Stromal cell of bone marrow (primary cell): ENCODE data around the gene PKD1L1.
"Not testable (repeated sequence)": the region's sequence is repeated elsewhere in the genome, so short reads cannot be mapped to it uniquely, and the experiment has no call there.

ENCODE experiments used
- DNase-seq: peaks from one replicate; pipeline ENCODE4 v3.0.0-alpha.2; 2012; ENCODE audit warnings: low read depth

PKD1L1 gene

GRCh38 chr7:47937065-47937687, 11.1 kb downstream of the PKD1L1 start:
- no peak for DNase-seq

- DNase-seq = no peak
Measured at GRCh38 chr7:47936323-47936722, 11.9 kb downstream of the PKD1L1 start.

GRCh38 chr7:47935336-47935735, 12.9 kb downstream of the PKD1L1 start:
- DNase-seq = no peak

- no peak for DNase-seq
Measured at GRCh38 chr7:47934831-47935230, 13.4 kb downstream of the PKD1L1 start.

- no peak for DNase-seq
Measured at GRCh38 chr7:47933215-47933614, 15.1 kb downstream of the PKD1L1 start.

- DNase-seq = no peak
Measured at GRCh38 chr7:47932466-47933037, 15.7 kb downstream of the PKD1L1 start.

GRCh38 chr7:47932016-47932415, 16.2 kb downstream of the PKD1L1 start:
- peak; percentile 61 for DNase-seq

GRCh38 chr7:47931005-47932004, 17.0 kb downstream of the PKD1L1 start:
- DNase-seq = peak; percentile 59

GRCh38 chr7:47924266-47924665, 24.0 kb downstream of the PKD1L1 start:
- no peak for DNase-seq

GRCh38 chr7:47923081-47923875, 25.0 kb downstream of the PKD1L1 start:
- DNase-seq = not testable (repeated sequence)

GRCh38 chr7:47916514-47916913, 31.8 kb downstream of the PKD1L1 start:
- not testable (repeated sequence) for DNase-seq

GRCh38 chr7:47915616-47915976, 32.7 kb downstream of the PKD1L1 start:
- DNase-seq = no peak

GRCh38 chr7:47914717-47915615, 33.3 kb downstream of the PKD1L1 start:
- no peak for DNase-seq

- DNase-seq = no peak
Measured at GRCh38 chr7:47912332-47912731, 35.9 kb downstream of the PKD1L1 start.

GRCh38 chr7:47908720-47909119, 39.5 kb downstream of the PKD1L1 start:
- DNase-seq = no peak

- DNase-seq = no peak
Measured at GRCh38 chr7:47907981-47908616, 40.2 kb downstream of the PKD1L1 start.

- no peak for DNase-seq
Measured at GRCh38 chr7:47906883-47907282, 41.4 kb downstream of the PKD1L1 start.

- no peak for DNase-seq
Measured at GRCh38 chr7:47905076-47905920, 43.0 kb downstream of the PKD1L1 start.

GRCh38 chr7:47902013-47902412, 46.3 kb downstream of the PKD1L1 start:
- DNase-seq = no peak

- peak; percentile 9 for DNase-seq
Measured at GRCh38 chr7:47901542-47901941, 46.7 kb downstream of the PKD1L1 start.
